ENCODE results near the gene MMP12. TPM values are rescaled to one million over a fixed set of nuclear protein-coding genes. Genes with fewer than 3 reads are reported as not detected.
"Not testable (repeated sequence)": the region's sequence is repeated elsewhere in the genome, so short reads cannot be mapped to it uniquely, and the experiment has no call there.

The MMP12 gene
- total RNA-seq, 1 experiment from 2014 or later = not detected

- H3K27me3 ChIP-seq, H3K9me3 ChIP-seq, H3K36me3 ChIP-seq, H3K4me3 ChIP-seq: not testable (repeated sequence)
- DNase-seq = peak; percentile 45
Measured at GRCh38 chr11:102869354-102869964, 5.3 kb downstream of the MMP12 start.

DNA sequence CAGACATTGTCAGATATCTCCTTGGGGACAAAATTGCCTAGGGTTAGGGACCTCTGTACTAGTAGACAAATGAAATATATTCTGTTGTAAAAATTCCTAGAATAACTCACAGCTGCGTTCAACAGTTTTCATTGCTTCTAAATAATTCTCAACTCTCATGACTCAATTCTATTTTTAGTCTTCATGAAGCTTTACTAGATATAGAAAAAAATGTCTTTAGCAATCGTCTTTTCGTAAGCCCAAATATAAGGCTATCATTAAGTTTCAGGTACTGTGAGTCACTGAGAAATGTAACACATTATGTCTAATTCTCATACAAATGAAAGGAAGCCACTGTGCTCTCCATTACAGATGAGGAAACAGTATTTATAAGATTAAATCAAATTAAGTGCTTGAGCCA is 6.4 kb downstream of the MMP12 start:
- H3K36me3 ChIP-seq = no peaks in the 10 kb centered on the region
- H3K9me3 ChIP-seq = no peaks in the 10 kb centered on the region
- H3K4me3 ChIP-seq = no peak overlapping the region
- no peaks in the 10 kb centered on the region for H3K27me3 ChIP-seq
- no peak for DNase-seq

GRCh38 chr11:102864724-102865123 is 10.1 kb downstream of the MMP12 start:
- no peak for DNase-seq

DNA sequence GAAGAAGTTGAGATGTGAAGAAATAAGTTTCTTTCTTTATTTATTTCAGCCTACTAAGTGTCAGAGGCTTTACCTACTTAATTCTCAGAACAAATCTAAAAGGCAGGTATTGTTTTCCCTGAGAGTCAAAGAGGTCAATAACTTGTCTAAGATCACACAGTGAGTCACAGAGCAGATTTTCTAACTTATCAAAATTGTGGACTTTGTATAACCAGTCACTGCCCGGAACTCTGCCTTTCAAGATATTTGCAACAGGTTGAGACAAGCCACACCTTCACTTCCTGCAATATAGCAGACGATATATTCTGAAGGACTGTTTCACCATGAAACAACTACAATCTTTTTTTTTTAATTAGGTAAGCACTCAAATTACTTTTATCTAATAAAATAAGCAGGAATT is 20.8 kb downstream of the MMP12 start:
- Histone ChIP-seq H3K27me3 (no peaks in the 10 kb centered on the region), H3K9me3 (no peaks in the 10 kb centered on the region), H3K4me3 (no peak overlapping the region), H3K36me3 (no peaks in the 10 kb centered on the region)
- no peak for DNase-seq

More at GRCh38 chr11:102864724-102865123, 10.1 kb downstream of the MMP12 start:
- no peaks in the 10 kb centered on the region for H3K9me3 ChIP-seq
- H3K36me3 ChIP-seq = no peaks in the 10 kb centered on the region
- no peak overlapping the region for H3K4me3 ChIP-seq
- no peaks in the 10 kb centered on the region for H3K27me3 ChIP-seq

DNA sequence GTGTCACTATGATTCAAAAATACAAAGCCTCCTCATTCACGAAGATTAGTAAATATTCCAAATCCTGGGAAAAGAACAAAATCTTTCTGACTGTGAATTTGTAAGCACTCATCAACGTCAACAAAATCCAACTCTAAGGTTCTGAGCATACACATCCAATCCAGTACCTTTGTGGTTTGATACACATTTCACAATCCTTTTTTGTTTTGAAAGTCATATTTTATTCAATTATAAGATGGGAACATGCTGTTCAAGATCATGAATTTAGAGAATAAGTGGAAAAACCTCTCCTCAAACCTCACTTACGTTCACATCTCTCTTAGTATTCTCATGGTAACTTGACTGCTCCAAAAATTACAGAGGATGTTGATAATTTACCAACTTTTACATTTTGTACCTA is 21.7 kb downstream of the MMP12 start:
- Histone ChIP-seq H3K9me3 (no peaks in the 10 kb centered on the region), H3K4me3 (no peak overlapping the region), H3K36me3 (no peaks in the 10 kb centered on the region), H3K27me3 (no peaks in the 10 kb centered on the region)
- DNase-seq = no peak

GRCh38 chr11:102850973-102851745 is 23.6 kb downstream of the MMP12 start:
- Histone ChIP-seq H3K27me3 (no peaks in the 10 kb centered on the region), H3K4me3 (no peak overlapping the region), H3K9me3 (no peaks in the 10 kb centered on the region), H3K36me3 (no peaks in the 10 kb centered on the region)
- DNase-seq = peak; percentile 83

- H3K9me3 ChIP-seq = no peaks in the 10 kb centered on the region
- DNase-seq = no peak
Measured at GRCh38 chr11:102849311-102849710, 25.5 kb downstream of the MMP12 start.

GRCh38 chr11:102846292-102846691 is 28.5 kb downstream of the MMP12 start:
- H3K27me3 ChIP-seq = no peaks in the 10 kb centered on the region
- no peak overlapping the region for H3K4me3 ChIP-seq
- DNase-seq = no peak
- no peaks in the 10 kb centered on the region for H3K9me3 ChIP-seq
- no peaks in the 10 kb centered on the region for H3K36me3 ChIP-seq

More at GRCh38 chr11:102849311-102849710, 25.5 kb downstream of the MMP12 start:
- no peaks in the 10 kb centered on the region for H3K27me3 ChIP-seq
- H3K36me3 ChIP-seq = no peaks in the 10 kb centered on the region
- no peak overlapping the region for H3K4me3 ChIP-seq

DNA sequence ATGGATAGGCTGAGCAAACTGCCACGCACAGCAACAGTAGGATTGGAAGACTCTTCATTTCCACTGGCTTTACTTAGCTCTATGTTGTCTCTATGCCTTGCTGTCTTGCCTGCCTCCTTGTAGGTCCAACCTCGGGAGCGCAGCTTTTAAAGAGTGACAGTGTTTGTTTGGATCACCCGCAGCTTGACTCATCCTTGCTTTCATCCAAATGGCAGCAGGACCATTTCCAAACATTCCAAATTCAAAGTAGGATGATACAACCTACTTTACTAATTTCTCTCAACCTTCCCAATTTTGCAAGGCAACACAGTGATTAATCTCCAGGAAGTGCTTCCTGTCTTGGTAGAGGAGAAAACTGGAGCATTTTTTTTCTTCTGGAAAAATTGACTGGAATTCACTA is 31.3 kb downstream of the MMP12 start, which contains the start of gene MMP3:
MMP3 (minus strand) TSS at position 121 of the 400 bp plus-strand sequence; CDS start at position 58, 63 bp downstream.
- DNase-seq = peak; percentile 67
- Histone ChIP-seq H3K4me3 (no peak within 1 kb of the TSS), H3K9me3 (no peaks in the 10 kb centered on the region), H3K36me3 (no peaks in the 10 kb centered on the region), H3K27me3 (no peaks in the 10 kb centered on the region)

DNA sequence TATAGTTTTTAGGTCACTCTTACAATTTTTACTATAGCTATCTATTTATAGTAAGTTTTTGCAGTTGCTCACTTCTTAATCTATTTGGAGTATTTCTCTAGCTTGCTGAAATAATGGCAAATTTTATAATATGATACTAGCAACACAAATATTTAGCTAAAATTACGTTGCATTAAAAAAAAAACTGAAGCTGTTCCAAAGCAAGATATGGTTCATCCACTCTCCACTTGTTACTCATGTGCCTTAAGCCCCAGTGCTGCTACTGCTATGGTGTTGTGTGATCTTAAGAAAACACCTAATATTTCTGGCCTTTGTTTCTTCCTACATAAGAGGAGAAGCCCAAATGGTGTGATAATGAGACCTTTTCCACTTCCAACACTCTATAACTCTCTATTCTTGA is 31.9 kb downstream of the MMP12 start:
- H3K4me3 ChIP-seq = no peak overlapping the region
- no peaks in the 10 kb centered on the region for H3K36me3 ChIP-seq
- no peaks in the 10 kb centered on the region for H3K27me3 ChIP-seq
- no peaks in the 10 kb centered on the region for H3K9me3 ChIP-seq
- DNase-seq = no peak

GRCh38 chr11:102840018-102840417 is 34.8 kb downstream of the MMP12 start:
- Histone ChIP-seq H3K36me3 (no peaks in the 10 kb centered on the region), H3K4me3 (no peak overlapping the region), H3K9me3 (no peaks in the 10 kb centered on the region), H3K27me3 (no peaks in the 10 kb centered on the region)
- no peak for DNase-seq

GRCh38 chr11:102837646-102838045 is 37.1 kb downstream of the MMP12 start:
- Histone ChIP-seq H3K9me3 (no peaks in the 10 kb centered on the region), H3K36me3 (no peaks in the 10 kb centered on the region), H3K27me3 (no peaks in the 10 kb centered on the region), H3K4me3 (no peak overlapping the region)
- DNase-seq = no peak

GRCh38 chr11:102837156-102837555 is 37.6 kb downstream of the MMP12 start:
- no peak for DNase-seq
- no peaks in the 10 kb centered on the region for H3K36me3 ChIP-seq

GRCh38 chr11:102836290-102836875 is 38.4 kb downstream of the MMP12 start:
- Histone ChIP-seq H3K27me3 (no peaks in the 10 kb centered on the region), H3K36me3 (no peaks in the 10 kb centered on the region), H3K4me3 (no peak overlapping the region), H3K9me3 (no peaks in the 10 kb centered on the region)
- DNase-seq = peak; percentile 26

More at GRCh38 chr11:102837156-102837555, 37.6 kb downstream of the MMP12 start:
- Histone ChIP-seq H3K27me3 (no peaks in the 10 kb centered on the region), H3K4me3 (no peak overlapping the region), H3K9me3 (no peaks in the 10 kb centered on the region)

DNA sequence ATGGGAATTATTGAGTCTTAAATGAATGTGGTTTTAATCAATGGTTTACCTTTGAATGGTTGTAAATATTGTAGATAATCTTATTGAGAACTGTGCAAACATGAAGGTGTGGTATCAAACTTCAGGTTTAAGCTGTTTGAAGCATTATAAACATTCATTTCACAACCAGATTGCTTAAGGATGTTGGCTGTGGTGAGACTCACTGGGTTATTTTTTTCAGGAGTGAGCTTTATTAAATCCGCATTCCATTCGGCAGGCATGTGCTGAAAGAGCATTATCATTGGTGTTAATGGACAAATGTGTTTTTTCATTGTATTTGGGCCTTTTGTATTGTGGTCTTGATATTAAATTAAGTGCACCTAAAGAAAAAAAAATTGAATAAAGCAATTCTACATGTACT is 41.1 kb downstream of the MMP12 start:
- no peak for DNase-seq
- Histone ChIP-seq H3K36me3 (no peaks in the 10 kb centered on the region), H3K27me3 (no peaks in the 10 kb centered on the region), H3K9me3 (no peaks in the 10 kb centered on the region), H3K4me3 (no peak overlapping the region)

- DNase-seq = no peak
- no peak overlapping the region for H3K4me3 ChIP-seq
- no peaks in the 10 kb centered on the region for H3K27me3 ChIP-seq
- H3K36me3 ChIP-seq = no peaks in the 10 kb centered on the region
- H3K9me3 ChIP-seq = no peaks in the 10 kb centered on the region
Measured at GRCh38 chr11:102832612-102833011, 42.2 kb downstream of the MMP12 start.

Measured in MG63 (cell line).